Fibroblast of skin of right biceps (primary cell): ENCODE results near the gene LRRC4.

ENCODE experiments used
- DNase-seq: peaks from one replicate; pipeline ENCODE4 v3.0.0-alpha.2; 2013

LRRC4 gene

GRCh38 chr7:128005117-128005516 lies 26.1 kb downstream of the LRRC4 start:
- DNase-seq = no peak

DNA sequence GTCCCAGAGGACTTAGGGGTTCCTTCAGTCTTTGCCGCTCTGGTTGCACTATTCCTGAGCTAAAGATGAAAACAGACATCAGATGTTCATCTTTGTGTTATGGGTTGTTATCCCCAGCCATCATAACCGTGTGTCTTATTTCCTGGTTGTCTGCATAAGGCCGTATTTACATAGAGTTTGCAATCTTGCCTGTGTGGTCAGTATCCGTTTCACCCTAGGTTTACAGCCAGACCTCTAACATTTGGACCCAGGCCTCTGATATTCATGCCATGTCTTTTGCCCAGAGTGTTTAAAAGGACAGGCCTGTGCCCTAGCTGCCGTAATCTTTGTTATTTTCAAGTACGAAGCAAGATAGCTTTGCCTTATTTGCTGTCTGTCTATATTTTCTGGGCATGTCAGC lies 26.6 kb downstream of the LRRC4 start:
- DNase-seq = no peak

GRCh38 chr7:128003787-128004186 lies 27.4 kb downstream of the LRRC4 start:
- no peak for DNase-seq

- DNase-seq = no peak
These were observed 28.1 kb downstream of the LRRC4 start for GRCh38 chr7:128003167-128003566.

DNA sequence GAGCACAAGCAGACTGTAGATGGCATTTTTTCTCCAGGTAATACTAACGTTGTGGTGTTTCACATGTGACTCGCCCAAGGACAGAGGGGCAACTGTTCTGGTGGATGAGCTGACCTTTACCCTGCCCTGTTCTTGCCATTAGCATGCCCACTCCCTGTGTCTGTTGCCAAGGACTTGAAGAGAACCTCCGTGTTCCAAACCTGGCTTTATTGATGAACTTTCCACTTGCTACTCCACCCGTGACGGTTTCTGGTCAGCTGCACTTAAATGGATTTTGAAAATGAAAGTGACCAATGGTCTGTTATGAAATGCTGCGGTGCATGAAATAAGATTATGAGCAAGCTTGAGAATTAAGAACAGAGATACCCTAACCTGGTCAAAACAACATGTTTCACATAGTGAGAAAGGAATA lies 30.4 kb downstream of the LRRC4 start:
- DNase-seq = no peak

DNA sequence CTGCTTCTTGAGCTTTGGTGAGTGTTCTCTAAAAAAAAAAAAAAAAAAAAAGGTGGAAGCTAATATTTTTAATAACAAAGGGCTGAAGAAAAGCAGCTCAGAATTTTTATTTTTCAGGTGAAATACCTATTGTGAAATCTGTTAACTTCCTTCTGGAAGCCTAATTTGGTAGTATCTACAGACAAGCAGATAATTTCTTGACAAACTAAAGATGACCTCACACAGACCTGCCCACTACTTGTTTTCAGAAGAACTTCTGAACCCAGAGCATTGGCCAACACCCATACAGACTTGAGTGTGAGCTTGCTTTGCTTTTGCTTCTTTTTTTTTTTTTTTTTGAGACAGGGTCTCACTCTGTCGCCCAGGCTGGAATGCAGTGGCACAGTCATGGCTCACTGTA lies 31.2 kb downstream of the LRRC4 start:
- no peak for DNase-seq

DNA sequence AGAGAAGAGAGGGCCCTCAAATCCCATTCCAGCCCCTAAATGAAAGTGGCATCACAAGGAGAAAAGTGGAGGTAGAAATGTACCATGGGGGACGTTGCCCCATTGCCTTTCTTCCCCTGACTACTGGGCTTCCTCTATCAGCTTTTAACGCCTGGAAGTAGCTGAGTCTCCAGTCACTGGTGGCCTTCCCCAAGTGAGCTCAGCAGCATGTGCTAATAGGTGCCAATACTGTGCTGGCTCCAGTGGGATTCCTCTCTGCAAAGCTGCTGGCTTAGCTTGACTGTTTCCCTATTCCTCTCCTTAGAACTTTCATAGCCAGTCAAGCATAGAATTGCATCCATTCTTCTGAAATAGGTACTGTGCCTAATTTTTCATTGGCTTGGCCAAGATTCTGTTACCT lies 32.6 kb downstream of the LRRC4 start:
- DNase-seq = no peak

DNA sequence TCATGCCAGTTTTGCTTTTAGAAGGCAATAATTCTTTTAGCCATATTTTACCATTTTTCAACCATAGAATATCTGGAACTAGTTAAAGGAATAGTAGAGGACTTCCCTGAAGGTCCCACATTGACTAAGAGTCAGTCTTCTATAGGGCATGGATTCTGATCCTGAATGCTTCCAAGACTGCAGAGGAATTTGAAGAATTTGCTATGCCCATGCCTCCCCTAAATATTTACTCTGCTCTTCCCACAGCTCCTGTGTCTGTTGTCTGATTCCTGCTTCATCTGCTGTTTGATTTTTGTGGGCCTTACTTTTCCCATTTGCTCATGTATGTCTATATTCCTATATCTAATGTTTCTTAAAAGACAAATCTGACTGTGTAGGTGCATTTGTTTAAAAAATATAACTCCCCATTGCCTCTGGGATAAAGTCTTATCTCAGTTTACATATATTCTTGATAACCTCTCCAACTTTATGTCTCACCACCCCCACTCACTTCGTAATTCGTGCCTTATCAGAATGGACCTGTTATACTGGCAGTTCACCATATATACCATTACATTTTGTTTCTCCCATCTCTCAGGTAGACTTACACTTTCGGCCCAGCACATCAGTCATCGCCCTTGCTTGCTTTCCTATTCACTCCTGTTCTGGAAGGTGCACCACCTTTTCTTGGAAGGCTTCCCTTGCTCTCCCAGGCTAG lies 33.9 kb downstream of the LRRC4 start:
- peak; percentile 39 for DNase-seq

DNA sequence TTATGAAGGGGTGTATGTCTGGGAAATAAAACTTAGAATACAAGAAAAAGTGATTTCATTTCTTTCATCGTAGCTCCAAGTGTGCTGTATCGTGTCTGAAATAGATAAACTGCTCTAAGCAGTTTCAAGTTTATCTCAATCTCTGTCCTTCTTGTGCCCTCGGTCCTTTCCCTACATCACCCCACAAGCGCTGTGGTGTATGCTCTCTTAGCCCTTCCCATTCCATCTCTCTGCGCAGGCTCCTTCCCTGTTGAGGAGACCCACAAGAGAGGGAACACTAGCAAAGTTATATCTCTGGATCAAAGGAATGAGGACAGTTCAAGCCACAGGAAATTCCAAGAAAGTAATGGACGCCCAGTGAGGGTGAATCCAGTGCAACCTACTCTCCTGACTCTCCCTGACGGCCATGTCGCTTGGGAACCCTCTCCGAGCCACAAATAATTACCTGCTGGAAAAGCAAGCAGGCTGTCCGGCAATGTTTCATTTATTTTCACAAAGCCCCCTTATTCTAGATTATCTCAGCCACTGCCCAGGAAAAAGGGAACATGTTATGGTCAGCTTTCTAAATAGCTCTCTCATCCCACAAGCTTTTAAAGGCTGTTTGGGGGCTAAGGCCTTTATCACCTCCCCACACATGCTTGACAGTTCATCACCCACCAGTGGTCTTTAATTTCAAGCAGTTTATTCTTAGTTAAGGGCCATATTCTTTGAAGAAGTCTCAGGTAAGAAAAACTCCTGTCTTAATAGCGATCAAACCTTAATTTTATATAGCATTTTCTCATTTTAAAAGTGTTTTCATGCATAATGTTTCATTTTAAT lies 34.8 kb downstream of the LRRC4 start:
- no peak for DNase-seq

DNA sequence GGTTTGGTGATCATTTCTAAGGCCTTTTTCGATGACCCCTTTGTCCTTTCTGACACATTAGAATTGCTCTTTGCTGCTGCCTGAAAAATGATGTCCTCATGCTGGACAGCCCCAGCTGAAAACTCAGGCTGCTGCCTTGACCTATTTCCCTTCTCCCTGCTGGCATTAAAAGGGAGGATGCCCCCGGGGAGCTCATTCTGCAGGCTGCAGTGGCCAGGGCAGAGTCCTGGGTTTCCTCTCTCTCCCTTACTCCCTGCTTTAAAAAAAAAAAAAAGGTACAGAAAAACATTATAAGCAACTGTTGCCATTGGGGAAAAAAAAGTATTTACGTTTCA lies 35.4 kb downstream of the LRRC4 start:
- no peak for DNase-seq

GRCh38 chr7:127995156-127995880 lies 35.9 kb downstream of the LRRC4 start:
- DNase-seq = peak; percentile 18

- no peak for DNase-seq
These were observed 37.2 kb downstream of the LRRC4 start for GRCh38 chr7:127993987-127994386.

- DNase-seq = no peak
These were observed 37.9 kb downstream of the LRRC4 start for GRCh38 chr7:127993317-127993716.

DNA sequence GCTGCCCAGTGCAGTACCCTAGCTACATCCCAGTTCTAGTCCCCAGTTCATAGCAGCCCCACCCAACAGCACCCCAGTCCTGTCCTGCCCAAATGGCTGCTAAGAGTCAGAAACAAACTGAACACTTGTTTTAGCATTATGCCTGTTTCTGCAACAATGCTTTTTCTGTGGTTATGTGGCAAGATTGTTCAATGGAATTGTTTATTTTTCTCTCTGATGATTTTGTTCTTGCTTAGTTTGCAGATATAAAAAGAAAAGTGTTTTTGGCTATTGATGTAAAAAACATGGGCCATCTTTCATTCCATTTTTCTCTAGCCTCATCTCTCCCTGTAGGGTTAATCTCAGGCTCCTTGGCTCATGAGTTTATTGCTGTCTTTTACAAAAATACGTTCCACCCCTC lies 42.5 kb downstream of the LRRC4 start:
- DNase-seq = no peak

GRCh38 chr7:127986581-127987521 lies 44.4 kb downstream of the LRRC4 start:
- no peak for DNase-seq

DNA sequence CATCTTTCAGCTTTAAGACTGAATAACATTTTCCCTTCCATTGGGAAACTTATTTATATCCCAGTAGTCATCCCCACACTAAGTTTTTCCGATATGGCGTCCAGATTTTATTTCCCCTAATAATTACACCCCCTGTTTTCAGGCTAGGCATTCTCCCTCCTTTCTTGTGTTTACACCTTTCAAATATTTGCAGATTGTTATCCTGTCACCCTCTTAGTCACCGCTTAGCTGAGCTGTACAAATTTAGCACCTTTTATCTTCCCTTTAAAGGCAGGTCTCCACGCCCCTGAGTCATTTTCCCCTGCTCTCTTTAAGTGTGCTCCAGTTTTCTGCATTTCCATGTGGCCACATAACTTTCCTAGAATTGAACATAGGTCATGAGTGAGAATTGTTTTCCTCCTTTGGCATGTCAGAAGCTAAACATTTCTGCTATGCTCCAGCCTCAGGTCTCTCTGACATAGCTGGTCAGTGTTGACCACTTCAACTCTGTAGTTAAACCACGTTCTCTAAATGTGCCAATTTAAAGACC lies 47.4 kb downstream of the LRRC4 start:
- DNase-seq = peak; percentile 26

- no peak for DNase-seq
These were observed 49.3 kb downstream of the LRRC4 start for GRCh38 chr7:127981965-127982364.

GRCh38 chr7:127980901-127981300 lies 50.3 kb downstream of the LRRC4 start:
- DNase-seq = no peak

DNA sequence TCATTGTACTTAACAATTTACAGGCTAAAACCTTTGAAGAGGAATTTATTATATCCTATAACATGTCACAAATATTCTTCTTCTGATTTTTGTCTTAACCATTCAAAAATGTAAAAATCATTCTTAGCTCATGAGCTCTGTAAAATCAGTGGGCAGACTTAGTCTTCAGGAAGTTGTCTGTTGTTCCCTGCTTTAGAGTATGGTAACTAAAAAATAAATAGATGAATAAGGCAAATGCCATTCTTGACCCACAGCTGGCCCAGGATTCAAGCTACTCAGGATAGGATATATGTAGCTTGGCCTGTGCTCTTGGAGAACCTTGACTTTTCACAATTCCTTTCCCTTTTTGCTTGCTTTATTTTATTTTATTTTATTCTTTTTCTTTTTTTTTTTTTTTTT lies 51.5 kb downstream of the LRRC4 start:
- no peak for DNase-seq

GRCh38 chr7:127979113-127979727 lies 52.0 kb downstream of the LRRC4 start:
- DNase-seq = no peak

DNA sequence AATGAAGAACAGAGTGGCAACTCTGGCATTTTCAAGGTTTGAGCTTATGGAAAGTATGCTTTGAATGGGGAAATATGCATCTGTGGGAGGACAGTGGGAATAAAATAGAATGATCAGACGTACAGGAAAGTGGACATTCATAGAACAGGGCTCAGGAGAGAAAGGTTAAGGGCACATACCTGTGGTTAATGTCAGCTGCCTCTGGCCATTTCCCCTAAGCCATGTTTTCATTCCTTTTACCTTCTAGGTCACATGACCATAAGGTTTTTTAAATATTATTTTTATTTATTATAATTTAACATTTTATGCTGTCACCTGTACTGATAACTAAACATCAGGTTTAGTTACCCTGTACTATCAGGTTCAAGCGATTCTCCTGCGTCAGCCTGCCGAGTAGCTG lies 52.8 kb downstream of the LRRC4 start:
- DNase-seq = no peak
